ENCODE results near the gene WHRN.

The WHRN gene

DNA sequence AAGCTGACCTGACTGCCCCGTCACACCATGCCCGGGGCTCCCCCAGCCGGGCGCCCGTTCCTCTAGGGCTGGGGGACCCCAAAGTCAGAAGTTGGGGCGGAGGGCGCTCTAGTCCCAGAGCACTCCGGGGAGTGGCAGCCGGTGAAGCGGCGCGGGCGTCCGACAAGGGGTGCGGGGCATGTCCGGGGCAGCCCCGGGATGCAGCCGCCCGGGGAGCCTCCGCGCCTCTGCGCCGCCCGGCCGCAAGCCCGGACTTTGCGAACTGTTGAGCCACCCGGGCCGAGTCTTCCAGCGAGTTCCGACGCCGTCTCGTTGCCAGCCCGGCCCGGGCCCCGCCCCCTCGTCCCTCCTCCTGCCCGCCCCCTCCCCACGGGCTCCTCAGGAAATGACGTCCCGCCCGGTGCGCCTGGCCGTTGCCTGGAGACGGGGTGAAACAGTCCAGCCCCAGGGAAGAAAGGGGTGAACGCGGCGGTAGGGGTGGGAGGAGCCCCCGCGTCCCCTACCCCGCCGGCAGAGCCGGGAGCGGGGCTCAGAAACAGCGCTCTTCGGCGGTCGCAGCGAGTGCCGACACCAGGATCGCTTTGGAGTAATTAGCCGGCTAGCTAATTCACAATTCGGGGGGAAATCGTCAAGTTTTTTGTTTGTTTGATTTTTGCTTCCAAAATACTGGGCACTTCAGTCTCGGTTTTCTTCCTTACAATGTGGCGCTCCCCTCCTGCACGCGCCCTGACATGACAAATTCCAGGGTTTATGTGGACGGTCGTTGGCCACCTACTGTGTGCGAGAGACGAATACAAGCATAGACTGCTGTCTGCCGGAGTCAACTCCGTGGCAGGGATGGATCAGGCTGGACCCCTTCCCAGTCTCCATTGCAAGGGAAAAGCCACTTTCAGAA lies at the start of gene WHRN:
TSS of gene WHRN (minus strand) at position 287 of the 895 bp plus-strand sequence. CDS start 672 bp downstream, outside the sequence.
- DNase-seq (peak; percentile 92), ATAC-seq (peak; percentile 87)

GRCh38 chr9:114553202-114553601 lies 47.9 kb upstream of the WHRN start:
- ATAC-seq: no peak
- no peak for DNase-seq

GRCh38 chr9:114552706-114553105 lies 47.4 kb upstream of the WHRN start:
- no peak for ATAC-seq
- DNase-seq: no peak

DNA sequence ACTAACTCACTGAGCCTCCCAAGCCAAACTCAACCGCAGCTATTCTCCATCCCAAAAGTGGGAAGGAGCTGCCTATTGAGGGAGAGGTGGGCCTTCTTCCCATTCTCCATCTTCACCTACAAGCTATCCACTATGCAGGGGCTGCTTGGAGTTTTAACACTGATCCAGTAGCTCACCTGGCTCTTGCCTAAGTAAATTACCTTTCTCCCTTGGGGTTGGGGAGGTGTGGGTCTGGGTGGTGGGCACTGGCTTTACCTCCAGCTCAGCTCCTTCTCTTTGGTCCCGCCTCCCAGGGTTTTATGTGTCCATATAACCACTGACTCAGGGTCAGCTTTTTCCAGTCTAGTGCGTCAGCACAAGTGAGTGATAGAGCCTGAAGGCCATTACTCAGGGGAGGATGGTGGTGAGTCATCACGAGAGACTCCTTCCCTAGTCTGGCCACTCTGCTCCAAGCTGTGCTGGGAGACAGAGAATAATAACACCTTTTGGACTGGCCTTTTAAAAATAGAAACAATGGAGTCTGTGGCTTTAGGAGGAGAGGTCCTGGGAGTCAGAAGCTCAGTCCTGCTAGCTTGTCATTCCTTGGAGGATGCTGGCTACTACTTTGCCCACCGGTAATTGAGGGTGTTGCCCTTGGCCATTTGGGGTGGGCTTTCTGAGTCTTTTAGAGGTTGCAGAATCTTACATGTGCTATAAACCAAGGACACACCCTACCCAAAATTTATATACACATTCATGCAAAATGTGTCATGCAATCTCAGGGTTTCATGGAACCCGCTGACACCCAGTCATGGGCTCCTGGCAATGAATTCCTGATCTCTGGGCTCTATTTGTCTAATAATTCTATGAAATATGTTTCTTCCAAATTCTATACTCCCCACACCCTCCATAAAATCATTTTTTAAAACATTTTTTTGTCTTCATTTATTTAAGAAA lies 46.7 kb upstream of the WHRN start:
- DNase-seq: no peak
- ATAC-seq: peak; percentile 36

DNA sequence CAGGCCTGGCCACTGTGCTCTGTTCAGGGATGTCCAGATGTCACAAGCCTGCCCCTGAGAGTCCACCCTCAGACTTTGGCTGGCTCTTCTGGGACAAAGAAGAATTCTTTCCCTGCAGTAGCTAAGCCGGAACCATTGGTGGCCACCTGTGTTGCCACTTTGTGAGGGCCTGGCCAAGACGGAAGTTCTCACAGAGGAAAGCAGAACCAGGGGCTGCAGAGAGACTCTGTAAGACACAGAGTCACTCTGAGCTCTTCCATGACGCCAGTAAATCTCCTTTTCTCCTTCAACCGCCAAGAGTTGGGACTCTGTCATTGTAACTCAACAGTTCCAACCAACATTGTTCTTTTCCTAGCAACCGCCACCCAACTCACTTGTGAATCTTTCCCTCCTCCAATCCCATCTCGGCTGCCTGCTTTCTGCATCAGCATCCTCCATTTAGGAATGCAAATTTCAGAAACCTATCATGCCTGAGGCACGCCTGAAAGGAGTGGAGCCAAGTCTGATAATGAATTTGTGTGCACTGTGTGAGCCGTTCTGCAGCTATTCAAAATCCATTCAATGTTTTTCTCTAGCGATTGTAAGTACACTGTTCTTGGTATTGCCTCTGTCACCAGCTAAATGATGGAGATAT lies 44.5 kb upstream of the WHRN start:
- DNase-seq (no peak), ATAC-seq (no peak)

DNA sequence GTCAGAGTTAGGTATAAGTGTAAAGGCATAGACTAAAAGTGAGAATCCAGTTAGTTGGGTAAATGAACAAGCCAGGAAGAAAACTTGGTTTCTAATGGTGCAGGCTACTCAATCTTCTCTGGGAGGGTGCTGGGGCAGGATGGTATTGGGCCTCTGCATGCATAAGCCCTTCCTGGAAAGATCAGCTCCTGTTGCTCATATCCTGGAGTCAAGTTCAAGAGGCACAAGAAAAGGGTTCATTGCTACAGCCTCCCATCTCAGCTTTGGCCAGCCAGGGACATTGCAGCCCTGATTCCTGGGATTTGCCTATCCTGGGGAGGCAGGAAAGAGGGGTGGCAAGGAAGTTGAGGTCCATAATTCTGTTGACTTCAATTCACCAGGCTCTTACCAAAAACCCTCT lies 41.6 kb upstream of the WHRN start:
- DNase-seq (no peak), ATAC-seq (no peak)

GRCh38 chr9:114545055-114545454 lies 39.8 kb upstream of the WHRN start:
- DNase-seq: no peak
- ATAC-seq: no peak

DNA sequence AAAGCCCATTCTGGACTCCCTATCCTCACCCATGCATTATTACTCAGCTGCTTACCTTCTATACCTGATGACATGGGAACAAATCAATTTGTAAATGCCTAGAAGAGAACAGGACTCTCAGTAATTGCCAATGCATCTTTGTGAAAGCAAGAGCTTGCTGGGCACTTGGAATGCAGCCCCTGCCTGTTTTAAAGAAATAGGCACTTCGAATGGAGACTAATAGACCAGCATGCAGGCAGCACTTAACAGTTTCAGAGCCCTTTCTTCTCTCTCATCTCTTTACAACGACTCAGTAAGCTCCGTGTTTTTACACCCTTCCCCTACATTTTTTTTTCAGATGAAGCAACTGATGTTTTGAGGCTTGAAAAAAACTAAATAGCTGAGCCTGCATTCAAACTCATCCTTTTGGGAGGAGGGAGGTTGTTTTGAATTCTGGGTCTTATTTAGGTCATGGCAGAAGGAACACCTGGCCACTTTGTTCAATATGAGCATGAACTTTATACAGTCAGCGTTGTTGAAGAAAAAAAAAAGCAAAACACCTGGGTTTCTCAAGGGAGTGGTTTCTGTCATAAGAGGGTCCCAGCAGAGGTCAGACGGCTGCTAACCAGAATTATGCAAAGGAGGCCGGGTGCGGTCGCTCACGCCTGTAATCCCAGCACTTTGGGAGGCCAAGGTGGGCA lies 34.6 kb upstream of the WHRN start:
- ATAC-seq (no peak), DNase-seq (no peak)

- DNase-seq (no peak), ATAC-seq (peak; percentile 75)
Measured at GRCh38 chr9:114538241-114538640, 33.0 kb upstream of the WHRN start.

GRCh38 chr9:114532561-114533237 lies 27.4 kb upstream of the WHRN start:
- DNase-seq (no peak), ATAC-seq (no peak)

GRCh38 chr9:114529285-114529684 lies 24.0 kb upstream of the WHRN start:
- DNase-seq (no peak), ATAC-seq (no peak)

- ATAC-seq: no peak
- DNase-seq: no peak
Measured at GRCh38 chr9:114526807-114527206, 21.5 kb upstream of the WHRN start.

DNA sequence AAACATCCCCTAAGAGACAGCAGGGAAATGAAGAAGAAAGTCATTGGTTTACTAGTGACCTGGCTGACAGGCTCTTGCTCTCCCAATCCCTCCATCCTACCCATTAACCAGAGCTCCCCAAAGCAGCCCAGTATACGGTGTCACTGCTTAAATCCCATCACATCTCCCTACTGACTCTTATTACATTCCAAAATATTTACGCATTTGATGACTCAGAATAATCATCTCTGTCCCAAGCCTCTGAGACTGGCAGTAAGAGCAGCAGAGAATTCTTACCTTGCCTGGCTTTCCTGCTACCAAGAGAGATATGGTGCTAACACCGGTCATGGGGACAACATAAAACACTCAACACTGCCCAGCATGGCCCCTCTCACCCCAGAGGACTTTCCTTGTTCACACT lies 20.2 kb upstream of the WHRN start:
- ATAC-seq (no peak), DNase-seq (no peak)

DNA sequence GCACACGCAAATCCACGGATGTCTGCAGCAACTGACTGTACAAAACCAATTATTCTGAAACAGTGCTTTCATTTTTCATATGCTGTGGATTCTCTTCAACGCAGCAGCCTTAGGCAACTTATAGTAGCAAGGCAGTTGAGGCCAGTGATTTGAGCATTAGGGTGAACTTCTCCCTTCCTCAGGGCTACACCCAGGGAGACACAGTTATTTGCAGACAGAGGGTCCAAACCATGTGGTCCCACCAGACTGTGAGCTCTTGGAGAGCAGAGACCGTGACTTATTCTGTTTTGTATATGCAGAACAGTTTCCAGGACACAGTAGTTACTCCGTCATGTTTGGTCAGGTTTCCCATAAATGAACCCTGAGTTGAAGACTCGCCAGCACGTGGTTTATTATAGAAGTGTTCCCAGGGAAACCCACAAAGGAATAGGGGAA lies 19.0 kb upstream of the WHRN start:
- DNase-seq (no peak), ATAC-seq (no peak)

GRCh38 chr9:114522847-114523246 lies 17.6 kb upstream of the WHRN start:
- ATAC-seq: no peak
- no peak for DNase-seq

DNA sequence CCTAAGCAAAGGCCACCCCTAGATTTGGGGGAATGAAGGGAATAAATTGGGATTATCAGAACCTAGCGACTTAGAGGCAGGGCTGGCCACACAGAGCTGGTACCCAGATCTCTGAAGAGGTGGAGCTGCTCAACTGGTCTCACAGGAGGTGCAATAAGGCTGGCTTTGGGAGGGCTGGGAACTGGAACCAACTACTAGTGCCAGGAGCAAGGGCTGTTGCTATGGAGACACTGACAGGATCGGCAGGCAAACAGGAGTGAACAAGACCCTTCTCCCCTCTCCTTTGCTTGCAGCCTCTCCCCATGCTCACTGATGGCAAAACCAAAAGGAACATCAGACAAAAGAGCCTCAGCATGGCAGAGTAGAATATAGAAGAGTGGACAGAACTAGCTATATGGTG lies 17.0 kb upstream of the WHRN start:
- DNase-seq (no peak), ATAC-seq (no peak)

DNA sequence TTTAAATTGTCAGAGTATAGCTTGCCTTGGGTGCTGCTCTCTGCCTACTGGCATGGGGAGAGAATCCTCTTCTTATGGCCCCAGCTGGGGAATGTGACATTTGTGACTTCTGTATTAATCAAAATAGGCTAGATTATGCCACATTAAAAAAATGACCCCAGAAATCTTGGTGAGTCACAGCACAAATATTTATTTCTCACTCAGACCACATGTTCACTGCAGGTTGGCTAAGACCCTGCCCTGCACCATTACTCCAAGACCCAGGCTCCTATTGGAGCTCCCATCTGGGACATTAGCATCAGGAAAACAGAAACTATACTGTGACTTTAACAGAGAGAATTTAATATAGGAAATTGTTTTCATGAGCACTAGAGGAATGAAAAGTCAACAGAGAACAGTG lies 16.6 kb upstream of the WHRN start:
- no peak for DNase-seq
- no peak for ATAC-seq

DNA sequence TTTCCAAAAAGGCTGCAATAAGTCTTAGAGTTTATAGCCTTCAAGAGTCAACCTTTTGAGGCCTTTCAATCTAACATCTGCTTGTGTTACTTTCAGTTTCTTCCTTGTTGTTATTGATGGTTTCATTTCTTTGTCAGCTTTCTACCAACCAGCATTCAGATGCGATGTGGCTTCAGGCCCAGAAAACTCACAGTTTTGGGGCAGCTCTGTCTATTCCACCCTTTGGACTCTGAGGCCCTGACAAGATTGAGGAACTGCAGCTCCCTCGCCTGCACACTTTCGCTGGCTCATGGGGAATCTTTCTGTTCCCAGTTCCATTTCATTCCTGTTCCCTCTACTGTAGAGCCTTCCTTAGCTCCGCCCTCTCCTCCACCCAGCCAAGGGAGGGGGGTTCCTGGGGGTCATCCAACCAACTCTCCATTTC lies 13.3 kb upstream of the WHRN start:
- no peak for DNase-seq
- ATAC-seq: no peak

GRCh38 chr9:114518120-114518519 lies 12.8 kb upstream of the WHRN start:
- no peak for DNase-seq
- no peak for ATAC-seq

DNA sequence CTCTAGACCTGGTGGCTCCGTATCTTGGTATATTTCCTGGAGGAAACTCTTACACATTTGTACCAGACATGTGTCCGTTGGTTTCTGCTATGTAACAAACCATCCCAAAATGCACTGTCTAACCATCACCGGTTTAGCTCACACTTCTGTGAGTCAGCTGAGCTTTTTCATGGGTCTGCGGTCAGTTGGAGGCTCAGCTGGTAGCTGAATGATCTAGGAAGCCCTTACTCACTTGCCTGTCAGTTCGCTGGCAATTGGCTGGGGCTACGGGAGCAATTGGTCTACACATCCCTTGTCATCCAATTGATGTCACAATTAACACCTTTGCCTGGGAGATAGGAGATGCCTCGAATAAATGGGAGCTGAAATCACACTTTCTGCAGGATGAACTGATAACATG lies 11.6 kb upstream of the WHRN start:
- ATAC-seq (no peak), DNase-seq (no peak)

GRCh38 chr9:114515528-114515927 lies 10.3 kb upstream of the WHRN start:
- ATAC-seq (no peak), DNase-seq (no peak)

DNA sequence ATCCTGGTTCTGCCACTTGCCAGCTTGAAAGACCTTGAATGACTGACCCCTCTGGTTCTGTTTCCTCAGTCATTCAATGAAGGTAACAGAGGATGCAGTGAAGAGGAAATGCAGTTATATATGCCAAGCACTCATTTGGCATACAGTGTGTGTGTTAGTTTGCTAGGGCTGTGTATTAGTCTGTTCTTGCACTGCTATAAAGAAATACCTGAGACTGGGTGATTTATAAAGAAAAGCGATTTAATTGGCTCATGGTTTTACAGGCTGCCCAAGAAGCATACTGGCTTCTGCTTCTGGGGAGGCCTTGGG lies 8.6 kb upstream of the WHRN start:
- DNase-seq (no peak), ATAC-seq (no peak)
